K562 (cell line): ENCODE results near the gene GATM. TPM values are rescaled to one million over a fixed set of nuclear protein-coding genes. Genes with fewer than 3 reads are reported as not detected.

ENCODE experiments used
- ATAC-seq: fragments of 200-7000 bp; cut with Tn5 transposase; 3 replicates; pipeline ENCODE4 v1.9.1; 2020; ENCODE audit warnings: moderate library complexity
- BruUV-seq: library from RNA; stranded (reverse); fragments of 400-500 nt; replicated peaks from 2 replicates; lab custom pipeline; 2021; lab: Mats Ljungman, UMichigan
- CTCF ChIA-PET: fragments of 300-600 bp; formaldehyde crosslinking; extraction: SDS; loops from one replicate; lab custom pipeline; 2021; ENCODE audit warnings: low intra/inter-chr PET ratio; lab: Yijun Ruan, JAX
- POLR2A ChIA-PET: fragments of 300-600, 350-650 bp; sonication (Branson Sonifier 250); formaldehyde crosslinking; extraction: SDS; loops from one replicate; lab custom pipeline; 2021; ENCODE audit warnings: antibody characterized with exemption, inconsistent platforms; lab: Yijun Ruan, JAX
- DNase-seq, 4 experiments: peaks; one replicate each; pipeline versions ENCODE4 v3.0.0 to v3.0.0-alpha.2; 2011 to 2018; ENCODE audit warnings: low spot score in 3 of 4, mixed read lengths in 3 of 4; ENCODE audit errors: extremely low read depth in 1 of 4
- FAIRE-seq: peaks from 2 replicates; lab custom pipeline; 2011; peaks lifted over from hg19 to GRCh38; lab: Jason Lieb, UNC
- H2AFZ ChIP-seq: 2 replicates; pipeline ENCODE4 v1.6.0; 2011; ENCODE audit warnings: low read depth, low read length, control low read depth, inconsistent platforms
- H3K27ac ChIP-seq: fragments of 200-600 bp; 3 replicates; pipeline ENCODE4 v1.8.0; 2011; ENCODE audit warnings: low read depth, mild to moderate bottlenecking, control low read depth, inconsistent platforms, low read length, moderate library complexity, mixed read lengths; ENCODE audit errors: extremely low read depth
- H3K27me3 ChIP-seq, 2 experiments: fragments of 300-600 bp in 1 of 2; 2 replicates in 1 of 2; 3 replicates in 1 of 2; pipeline versions ENCODE4 v1.6.0 to v1.8.0; 2011; ENCODE audit warnings: inconsistent platforms in 2 of 2, low read length in 2 of 2, mild to moderate bottlenecking in 1 of 2, mixed read lengths in 1 of 2, moderate library complexity in 1 of 2; ENCODE audit not compliant: control insufficient read depth in 2 of 2, insufficient read depth in 2 of 2
- H3K36me3 ChIP-seq: fragments of 300-600 bp; 3 replicates; pipeline ENCODE4 v1.8.0; 2011; ENCODE audit warnings: mild to moderate bottlenecking, low read length, inconsistent platforms; ENCODE audit not compliant: control insufficient read depth, insufficient read depth
- H3K4me1 ChIP-seq, 2 experiments: fragments of 200-600 bp in 1 of 2; replicated peaks in 1 of 2; 2 replicates in 1 of 2; 3 replicates in 1 of 2; pipeline versions ENCODE4 v1.5.1 to v1.8.0; 2011; ENCODE audit warnings: inconsistent platforms in 2 of 2, low read length in 2 of 2, mild to moderate bottlenecking in 1 of 2, mixed read lengths in 1 of 2, moderate library complexity in 1 of 2; ENCODE audit not compliant: control insufficient read depth in 2 of 2, insufficient read depth in 2 of 2
- H3K4me2 ChIP-seq: 2 replicates; pipeline ENCODE4 v1.6.1; 2011; ENCODE audit warnings: low read length, control low read depth, inconsistent platforms, mixed read lengths; ENCODE audit not compliant: insufficient read depth
- H3K4me3 ChIP-seq: fragments of 200-600 bp; sonication (generic), shearing (Covaris generic); 2 replicates; pipeline ENCODE4 v1.5.1; 2016; ENCODE audit warnings: control low read depth, inconsistent platforms
- H3K79me2 ChIP-seq: fragments of 200-600 bp; 3 replicates; pipeline ENCODE4 v1.8.0; 2011; ENCODE audit warnings: low read length, inconsistent platforms; ENCODE audit not compliant: control insufficient read depth, insufficient read depth
- H3K9ac ChIP-seq, 2 experiments: 2 replicates each; pipeline versions ENCODE4 v1.6.0 to v1.6.1; 2011; ENCODE audit warnings: low read depth in 2 of 2, low read length in 2 of 2, control low read depth in 1 of 2, inconsistent platforms in 1 of 2, mild to moderate bottlenecking in 1 of 2, mixed read lengths in 1 of 2; ENCODE audit not compliant: insufficient read depth in 1 of 2
- H3K9me1 ChIP-seq: one replicate; pipeline ENCODE4 v1.6.0; 2011; ENCODE audit warnings: inconsistent platforms, mild to moderate bottlenecking, low read length, moderate library complexity; ENCODE audit not compliant: control insufficient read depth, insufficient read depth
- H3K9me3 ChIP-seq: replicated peaks from 2 replicates; pipeline ENCODE4 v1.5.1; 2011; ENCODE audit warnings: low read depth, low read length, inconsistent platforms; ENCODE audit not compliant: control insufficient read depth, insufficient read depth
- H4K20me1 ChIP-seq: replicated peaks from 2 replicates; pipeline ENCODE4 v1.6.1; 2011; ENCODE audit warnings: low read length, inconsistent platforms, mixed read lengths; ENCODE audit not compliant: control insufficient read depth, insufficient read depth
- CBFB ChIP-seq: sonication (generic); formaldehyde crosslinking; IDR thresholded peaks from 2 replicates; pipeline ENCODE4 v1.4.0; 2020; ENCODE audit warnings: mild to moderate bottlenecking, missing genetic modification reagents
- DEAF1 ChIP-seq: fragments of 450-650 bp; formaldehyde crosslinking; IDR thresholded peaks from 2 replicates; pipeline ENCODE4 v1.4.0; 2020; ENCODE audit warnings: mild to moderate bottlenecking, moderate library complexity
- ESRRB ChIP-seq: fragments of 250-450 bp; sonication (Bioruptor Pico); IDR thresholded peaks from 2 replicates; pipeline ENCODE4 v1.5.0; 2020; ENCODE audit warnings: mild to moderate bottlenecking, moderate library complexity, borderline replicate concordance
- KDM2B ChIP-seq: fragments of 250-450 bp; sonication (Bioruptor Pico); IDR thresholded peaks from 2 replicates; pipeline ENCODE4 v1.8.0; 2021; ENCODE audit warnings: mild to moderate bottlenecking, moderate library complexity
- MAFK ChIP-seq: IDR thresholded peaks from 2 replicates; pipeline ENCODE4 v1.6.1; 2011; ENCODE audit warnings: low read length, improper control_type of control experiment
- NFIC ChIP-seq: fragments of 450-650 bp; IDR thresholded peaks from 2 replicates; pipeline ENCODE4 v1.6.1; 2017; ENCODE audit warnings: mild to moderate bottlenecking, inconsistent platforms
- PHTF2 ChIP-seq: fragments of 250-450 bp; sonication (Bioruptor Pico); IDR thresholded peaks from 2 replicates; pipeline ENCODE4 v1.5.0; 2021; ENCODE audit warnings: mild to moderate bottlenecking
- POLR2A ChIP-seq: fragments of 450-650 bp; conservative IDR thresholded peaks from 2 replicates; pipeline ENCODE4 v1.6.1; 2016
- RHOXF2B ChIP-seq: fragments of 250-450 bp; sonication (Bioruptor Pico); conservative IDR thresholded peaks from 2 replicates; pipeline ENCODE4 v1.5.1; 2021
- SMC3 ChIP-seq: conservative IDR thresholded peaks from 2 replicates; pipeline ENCODE4 v1.6.1; 2011; ENCODE audit warnings: low read depth, low read length, improper control_type of control experiment; ENCODE audit not compliant: insufficient read depth
- STAT5A ChIP-seq: IDR thresholded peaks from 2 replicates; pipeline ENCODE4 v1.6.1; 2012; ENCODE audit warnings: low read length, inconsistent platforms, borderline replicate concordance
- STAT5B ChIP-seq: fragments of 250-450 bp; sonication (Bioruptor Pico); IDR thresholded peaks from 2 replicates; pipeline ENCODE4 v1.8.0; 2021; ENCODE audit warnings: mild to moderate bottlenecking, inconsistent platforms
- TEAD2 ChIP-seq: fragments of 450-650 bp; IDR thresholded peaks from 2 replicates; pipeline ENCODE4 v1.6.1; 2016; ENCODE audit warnings: missing genetic modification characterization, control low read depth, missing compliant biosample characterization
- THAP7 ChIP-seq: fragments of 250-450 bp; sonication (Bioruptor Pico); IDR thresholded peaks from 2 replicates; pipeline ENCODE4 v1.5.0; 2021
- TRIM24 ChIP-seq, 2 experiments: fragments of 450-650 bp; IDR thresholded peaks; 2 replicates each; pipeline ENCODE4 v1.6.1; 2016
- ZC3H8 ChIP-seq: fragments of 450-650 bp; IDR thresholded peaks from 2 replicates; pipeline ENCODE4 v1.6.1; 2017
- WGBS: fragments of 100-300 bp; shearing (Covaris generic); methylation state at CpG from one replicate; pipeline ENCODE4 v1.1.6; 2016; ENCODE audit warnings: low coverage, mixed read lengths; ENCODE audit not compliant: insufficient coverage; ENCODE audit errors: missing lambda C conversion rate; 5-methylcytosine and 5-hydroxymethylcytosine counted together
- in situ Hi-C: fragments of 300-500 bp; cut with MboI; formaldehyde crosslinking; loops from 4 replicates; pipeline ENCODE4 v1.15.0; 2018; ENCODE audit warnings: inconsistent platforms, mixed read lengths
- intact Hi-C: fragments of 100-400 bp; cut with micrococcal nuclease; formaldehyde crosslinking; loops from 2 replicates; pipeline ENCODE4 v1.14.2; 2022
- polyA plus RNA-seq, 8 experiments: library from polyadenylated mRNA; depleted of rRNA in 4 of 8; stranded (reverse) in 5 of 8; unstranded in 3 of 8; fragments of >200 nt; fragmentation: Nextera tagmentation in 2 of 8; fragmentation: Illumina TruSeq in 1 of 8; extraction: Ambion mirVana in 2 of 8; extraction: Trizol in 1 of 8; gene quantifications; 2 replicates each; pipeline versions ENCODE4 v1.2.1 to v1.2.3, GENCODE V29; 2011 to 2014; ENCODE audit warnings: inconsistent platforms in 1 of 8, missing spikeins in 1 of 8
- total RNA-seq, 7 experiments: library from RNA; depleted of rRNA in 6 of 7; stranded (reverse); fragments of >200 nt in 6 of 7; fragmentation: Illumina TruSeq in 2 of 7; extraction: Trizol in 2 of 7; gene quantifications; 2 replicates each; pipeline versions ENCODE4 v1.2.1 to v1.2.3, GENCODE V29; 2011 to 2021; ENCODE audit warnings: low replicate concordance in 1 of 7
- TF ChIP-seq, protein P1 (sequence below): fragments of 250-450 bp; sonication (Bioruptor Pico); IDR thresholded peaks from 2 replicates; pipeline ENCODE4 v1.5.0; 2022; ENCODE audit warnings: mild to moderate bottlenecking
- TF ChIP-seq, protein P2 (sequence below): fragments of 250-450 bp; sonication (Bioruptor Pico); IDR thresholded peaks from 2 replicates; pipeline ENCODE4 v1.8.0; 2022; ENCODE audit warnings: moderate library complexity, mild to moderate bottlenecking, inconsistent platforms

Gene GATM
- total and polyA plus RNA-seq, 9 of the 15 experiments (the other 6 are each of a cell fraction or from before 2014, with no cell fraction given), result 0.11 to 1.1 (median 0.65) TPM

DNA sequence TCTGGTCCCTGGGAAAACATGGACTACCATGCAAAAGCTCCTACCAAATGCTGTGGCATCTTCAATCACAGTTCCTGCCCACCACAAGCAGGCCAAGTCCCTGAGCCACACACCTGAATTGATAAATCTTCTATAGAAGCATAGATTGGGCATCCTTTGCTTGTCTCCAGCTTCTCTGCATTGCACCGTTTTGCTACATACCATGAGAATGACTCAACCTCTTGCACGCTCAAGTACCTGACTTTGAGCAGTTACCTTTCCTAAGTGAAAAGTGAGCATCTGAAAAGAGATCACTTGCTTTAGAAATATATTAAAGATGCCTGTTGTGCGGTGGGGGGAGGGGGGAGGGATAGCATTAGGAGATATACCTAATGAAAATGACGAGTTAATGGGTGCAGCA, 31.3 kb downstream of the GATM start (continued):
- no peak for TF ChIP-seq DEAF1 (CRISPR knock-in tag)

DNA sequence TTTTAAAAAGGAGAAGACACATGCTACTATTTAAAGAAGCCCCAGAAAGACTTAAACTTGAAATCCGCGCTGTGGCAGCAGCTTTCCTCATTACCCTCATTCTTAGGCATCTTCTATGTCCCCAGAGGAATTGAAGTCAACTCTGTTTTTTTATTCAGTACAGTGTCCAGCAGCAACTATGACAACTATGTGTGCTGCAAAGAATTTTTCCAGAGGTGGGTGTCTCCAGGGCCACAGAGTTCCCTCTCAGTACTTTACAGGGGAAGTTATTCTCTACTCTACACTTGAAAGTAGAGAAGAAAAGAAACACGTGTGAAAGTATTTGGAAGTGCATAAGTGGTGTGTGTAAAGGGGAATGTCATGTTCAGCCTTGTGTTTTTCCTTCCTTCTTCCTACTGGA, 32.0 kb downstream of the GATM start:
- WGBS, result 0% methylated on average over 3 of the region's 3 CpGs
- no peak overlapping the region for H3K4me2 ChIP-seq
- no peak overlapping the region for H3K9ac ChIP-seq
- intact Hi-C loops (no loop called here), in situ Hi-C loops (no loop called here)
- no peaks in the 10 kb centered on the region for H4K20me1 ChIP-seq
- H3K36me3 ChIP-seq, result no peaks in the 10 kb centered on the region
- no peak overlapping the region for H2AFZ ChIP-seq
- BruUV-seq, result no TSS peak
- H3K4me3 ChIP-seq, result no peak overlapping the region
- ChIA-PET POLR2A (no interaction called here), CTCF (interaction anchor here (0.5 kb wide), 1 partner anchor 88 kb away, joined by 3 read pairs; no protein-coding TSS in a partner anchor)
- H3K27ac ChIP-seq, result no peak overlapping the region
- no peaks in the 10 kb centered on the region for H3K9me1 ChIP-seq
- ATAC-seq (no peak), FAIRE-seq (no peak), DNase-seq (no peak)
- H3K27me3 ChIP-seq, result peaks cover 14 to 19% of the 10 kb centered on the region in 2 experiments; a peak in 4 of 5 replicates
- H3K79me2 ChIP-seq, result no peaks in the 10 kb centered on the region
- no peaks in the 10 kb centered on the region for H3K4me1 ChIP-seq
- H3K9me3 ChIP-seq, result no peaks in the 10 kb centered on the region
- TF ChIP-seq NFIC (no peak), STAT5B (CRISPR knock-in tag) (no peak), ESRRB (CRISPR knock-in tag) (no peak), TEAD2 (tag) (no peak), SMC3 (no peak), RHOXF2B (no peak), THAP7 (CRISPR knock-in tag) (no peak), TRIM24 (IDR thresholded peaks at IDR 0.05) (no peak), STAT5A (no peak), PHTF2 (no peak), ZC3H8 (no peak), CBFB (CRISPR knock-in tag) (no peak), POLR2A (no peak), KDM2B (no peak), MAFK (no peak)
- TF ChIP-seq, protein P1, sequence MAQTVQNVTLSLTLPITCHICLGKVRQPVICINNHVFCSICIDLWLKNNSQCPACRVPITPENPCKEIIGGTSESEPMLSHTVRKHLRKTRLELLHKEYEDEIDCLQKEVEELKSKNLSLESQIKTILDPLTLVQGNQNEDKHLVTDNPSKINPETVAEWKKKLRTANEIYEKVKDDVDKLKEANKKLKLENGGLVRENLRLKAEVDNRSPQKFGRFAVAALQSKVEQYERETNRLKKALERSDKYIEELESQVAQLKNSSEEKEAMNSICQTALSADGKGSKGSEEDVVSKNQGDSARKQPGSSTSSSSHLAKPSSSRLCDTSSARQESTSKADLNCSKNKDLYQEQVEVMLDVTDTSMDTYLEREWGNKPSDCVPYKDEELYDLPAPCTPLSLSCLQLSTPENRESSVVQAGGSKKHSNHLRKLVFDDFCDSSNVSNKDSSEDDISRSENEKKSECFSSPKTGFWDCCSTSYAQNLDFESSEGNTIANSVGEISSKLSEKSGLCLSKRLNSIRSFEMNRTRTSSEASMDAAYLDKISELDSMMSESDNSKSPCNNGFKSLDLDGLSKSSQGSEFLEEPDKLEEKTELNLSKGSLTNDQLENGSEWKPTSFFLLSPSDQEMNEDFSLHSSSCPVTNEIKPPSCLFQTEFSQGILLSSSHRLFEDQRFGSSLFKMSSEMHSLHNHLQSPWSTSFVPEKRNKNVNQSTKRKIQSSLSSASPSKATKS (CRISPR knock-in tag), result no peak
- TF ChIP-seq, protein P2, sequence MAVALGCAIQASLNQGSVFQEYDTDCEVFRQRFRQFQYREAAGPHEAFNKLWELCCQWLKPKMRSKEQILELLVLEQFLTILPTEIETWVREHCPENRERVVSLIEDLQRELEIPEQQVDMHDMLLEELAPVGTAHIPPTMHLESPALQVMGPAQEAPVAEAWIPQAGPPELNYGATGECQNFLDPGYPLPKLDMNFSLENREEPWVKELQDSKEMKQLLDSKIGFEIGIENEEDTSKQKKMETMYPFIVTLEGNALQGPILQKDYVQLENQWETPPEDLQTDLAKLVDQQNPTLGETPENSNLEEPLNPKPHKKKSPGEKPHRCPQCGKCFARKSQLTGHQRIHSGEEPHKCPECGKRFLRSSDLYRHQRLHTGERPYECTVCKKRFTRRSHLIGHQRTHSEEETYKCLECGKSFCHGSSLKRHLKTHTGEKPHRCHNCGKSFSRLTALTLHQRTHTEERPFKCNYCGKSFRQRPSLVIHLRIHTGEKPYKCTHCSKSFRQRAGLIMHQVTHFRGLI (CRISPR knock-in tag), result no peak
